Osteocyte (in vitro differentiated cells): ENCODE measurements around the gene FUZ. TPM values are rescaled to one million over a fixed set of nuclear protein-coding genes. Genes with fewer than 3 reads are reported as not detected.

ENCODE experiments used
- DNase-seq: peaks from one replicate; pipeline ENCODE4 v3.0.0; 2021; ENCODE audit warnings: mixed read lengths; ENCODE audit not compliant: unreplicated experiment; ENCODE audit errors: extremely low spot score
- H3K27ac Mint-ChIP-seq: one replicate; pipeline ENCODE4 v1.8.0; 2021; ENCODE audit warnings: mild to moderate bottlenecking, mixed read lengths; ENCODE audit not compliant: unreplicated experiment
- H3K27me3 Mint-ChIP-seq: one replicate; pipeline ENCODE4 v1.8.0; 2021; ENCODE audit warnings: mixed read lengths; ENCODE audit not compliant: unreplicated experiment
- H3K36me3 Mint-ChIP-seq: one replicate; pipeline ENCODE4 v1.8.0; 2021; ENCODE audit warnings: mixed read lengths; ENCODE audit not compliant: unreplicated experiment
- H3K4me1 Mint-ChIP-seq: one replicate; pipeline ENCODE4 v1.8.0; 2021; ENCODE audit warnings: mixed read lengths; ENCODE audit not compliant: unreplicated experiment
- H3K4me3 Mint-ChIP-seq: one replicate; pipeline ENCODE4 v1.8.0; 2021; ENCODE audit warnings: mild to moderate bottlenecking, moderate library complexity, mixed read lengths; ENCODE audit not compliant: unreplicated experiment
- H3K9me3 Mint-ChIP-seq: one replicate; pipeline ENCODE4 v1.8.0; 2021; ENCODE audit warnings: mixed read lengths; ENCODE audit not compliant: unreplicated experiment
- total RNA-seq: library from RNA; stranded (reverse); gene quantifications from 2 replicates; pipeline ENCODE4 v1.2.1, GENCODE V29; 2021
- TF ChIP-seq, protein P1 (sequence below): fragments of 200-600 bp; sonication (generic); IDR thresholded peaks from 2 replicates; pipeline ENCODE4 v1.5.0; 2021; ENCODE audit warnings: antibody characterized with exemption, mild to moderate bottlenecking, moderate library complexity

FUZ gene
- total RNA-seq, 1 donor from 2014 or later = 24.4 TPM

DNA sequence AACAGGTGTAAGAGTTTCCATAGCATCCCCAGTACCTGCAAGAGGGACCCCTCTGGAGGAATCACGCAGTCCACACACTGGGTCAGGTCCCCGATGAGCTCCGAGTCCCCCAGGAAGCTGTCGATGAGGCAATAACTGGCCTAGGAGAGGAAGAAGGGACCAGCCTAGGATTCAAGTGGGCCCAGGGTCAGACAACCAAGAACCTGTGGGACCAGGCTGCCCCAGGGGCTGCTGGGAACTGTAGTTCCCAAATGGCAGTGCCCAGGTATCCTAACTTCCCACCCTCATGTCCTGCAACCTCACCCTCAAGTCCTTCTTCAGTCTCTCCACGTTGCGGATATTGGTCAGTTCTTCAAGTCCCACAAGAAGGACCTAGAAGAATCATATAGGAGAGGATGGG, 1.8 kb downstream of the FUZ start:
- TF ChIP-seq, protein P1, sequence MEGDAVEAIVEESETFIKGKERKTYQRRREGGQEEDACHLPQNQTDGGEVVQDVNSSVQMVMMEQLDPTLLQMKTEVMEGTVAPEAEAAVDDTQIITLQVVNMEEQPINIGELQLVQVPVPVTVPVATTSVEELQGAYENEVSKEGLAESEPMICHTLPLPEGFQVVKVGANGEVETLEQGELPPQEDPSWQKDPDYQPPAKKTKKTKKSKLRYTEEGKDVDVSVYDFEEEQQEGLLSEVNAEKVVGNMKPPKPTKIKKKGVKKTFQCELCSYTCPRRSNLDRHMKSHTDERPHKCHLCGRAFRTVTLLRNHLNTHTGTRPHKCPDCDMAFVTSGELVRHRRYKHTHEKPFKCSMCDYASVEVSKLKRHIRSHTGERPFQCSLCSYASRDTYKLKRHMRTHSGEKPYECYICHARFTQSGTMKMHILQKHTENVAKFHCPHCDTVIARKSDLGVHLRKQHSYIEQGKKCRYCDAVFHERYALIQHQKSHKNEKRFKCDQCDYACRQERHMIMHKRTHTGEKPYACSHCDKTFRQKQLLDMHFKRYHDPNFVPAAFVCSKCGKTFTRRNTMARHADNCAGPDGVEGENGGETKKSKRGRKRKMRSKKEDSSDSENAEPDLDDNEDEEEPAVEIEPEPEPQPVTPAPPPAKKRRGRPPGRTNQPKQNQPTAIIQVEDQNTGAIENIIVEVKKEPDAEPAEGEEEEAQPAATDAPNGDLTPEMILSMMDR = no peak
- H3K27me3 Mint-ChIP-seq = no peaks in the 10 kb centered on the region

DNA sequence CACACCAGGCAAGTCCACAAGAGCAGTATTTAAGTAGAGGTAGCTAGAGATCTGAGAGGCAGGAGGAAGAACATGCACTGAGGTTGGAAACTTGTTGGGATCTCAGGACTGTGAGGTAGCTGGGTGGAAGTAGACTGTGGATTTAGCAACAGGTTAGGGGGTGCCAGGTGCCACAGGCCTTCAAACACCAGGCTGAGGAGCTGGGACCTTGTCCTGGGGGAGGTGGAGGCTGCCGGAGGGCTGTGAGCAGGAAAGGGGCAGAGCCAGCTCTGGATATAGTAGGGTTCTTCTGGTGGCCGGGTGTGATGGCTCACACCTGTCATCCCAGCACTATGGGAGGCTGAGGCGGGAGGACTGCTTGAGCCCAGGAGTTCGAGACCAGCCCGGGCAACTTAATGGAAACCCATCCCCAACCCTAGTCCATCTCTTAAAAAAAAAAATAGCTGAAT, 3.1 kb downstream of the FUZ start:
- Mint-ChIP-seq H3K4me1 (peaks cover 21% of the 10 kb centered on the region), H3K9me3 (no peaks in the 10 kb centered on the region), H3K27ac (peak overlapping the region; percentile 70), H3K36me3 (peaks cover 9% of the 10 kb centered on the region), H3K27me3 (no peaks in the 10 kb centered on the region), H3K4me3 (peak overlapping the region; percentile 82)
- no peak for DNase-seq
- TF ChIP-seq, protein P1 = no peak

More for the DNA sequence above, 1.8 kb downstream of the FUZ start:
- DNase-seq = no peak
- Mint-ChIP-seq H3K36me3 (peaks cover 6% of the 10 kb centered on the region), H3K4me1 (peaks cover 21% of the 10 kb centered on the region), H3K27ac (no peak overlapping the region), H3K4me3 (peak overlapping the region; percentile 26), H3K9me3 (no peaks in the 10 kb centered on the region)

DNA sequence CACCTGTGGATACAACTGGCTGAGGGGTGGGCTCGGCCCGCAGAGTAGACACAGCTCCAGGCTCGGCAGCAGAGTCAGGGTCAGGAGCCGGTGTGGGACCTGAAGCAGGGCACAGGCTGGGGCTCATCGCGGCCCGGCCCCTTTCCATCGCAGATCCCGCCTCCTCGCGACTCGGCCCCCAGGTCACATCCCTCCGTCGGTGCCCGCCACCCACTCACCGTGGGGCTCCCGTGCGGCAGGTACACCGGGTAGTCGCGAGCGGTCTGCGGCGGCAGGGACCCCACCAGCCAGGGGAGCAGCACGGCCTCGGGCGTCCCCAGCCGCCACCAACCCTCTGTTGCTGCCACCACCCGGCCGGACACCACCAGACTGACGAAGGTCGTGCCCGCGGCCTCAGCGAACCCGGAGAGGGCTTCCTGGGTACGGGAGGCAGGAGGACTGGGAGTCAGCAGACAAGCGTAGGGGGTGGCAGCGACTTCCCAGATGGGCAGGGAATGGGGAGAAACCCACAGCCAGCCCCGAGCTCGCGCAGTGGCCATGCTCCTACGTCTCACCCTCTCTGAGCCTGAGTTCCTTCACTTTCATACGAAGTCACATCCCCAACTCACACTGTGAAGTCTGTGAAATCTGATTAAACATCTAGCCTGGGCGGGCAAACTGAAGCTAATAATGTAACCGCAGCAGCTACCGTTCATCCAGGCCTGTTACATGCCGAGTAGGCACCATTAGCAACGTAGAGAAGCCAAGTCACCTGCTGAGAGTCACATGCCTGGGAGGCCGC, 3.7 kb downstream of the FUZ start:
- DNase-seq = no peak
- Mint-ChIP-seq H3K9me3 (no peaks in the 10 kb centered on the region), H3K4me1 (peaks cover 21% of the 10 kb centered on the region), H3K27ac (peak overlapping the region; percentile 70), H3K4me3 (peak overlapping the region; percentile 82), H3K36me3 (peaks cover 9% of the 10 kb centered on the region), H3K27me3 (no peaks in the 10 kb centered on the region)
- TF ChIP-seq, protein P1 = peak; percentile 19

DNA sequence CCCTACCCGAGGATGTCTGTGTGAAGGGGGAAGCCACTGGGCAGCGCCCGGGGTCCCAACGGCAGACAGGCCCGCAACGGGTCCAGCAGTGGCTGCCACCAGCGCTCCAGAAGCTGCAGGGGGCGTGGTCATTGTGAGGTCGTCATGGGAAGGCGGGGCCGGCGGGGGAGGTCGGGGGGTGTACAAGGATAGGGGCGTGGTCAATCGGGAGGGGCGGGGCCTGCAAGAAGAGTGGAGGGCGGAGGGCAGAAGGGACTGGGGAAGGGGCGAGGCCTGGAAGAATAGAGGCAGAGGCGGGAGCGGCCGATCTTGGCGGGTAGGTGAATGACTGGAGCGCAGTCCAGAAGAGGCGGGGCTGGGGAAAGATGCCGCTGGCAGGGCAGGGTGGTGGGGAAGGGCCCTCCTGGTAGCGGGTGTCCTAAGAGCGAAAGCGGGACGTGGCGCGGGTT, 4.4 kb downstream of the FUZ start:
- Mint-ChIP-seq H3K27ac (peak overlapping the region; percentile 69), H3K4me1 (peaks cover 18% of the 10 kb centered on the region)

More for the DNA sequence above, 4.4 kb downstream of the FUZ start:
- DNase-seq = peak; percentile 94
- peak overlapping the region; percentile 82 for H3K4me3 Mint-ChIP-seq
- TF ChIP-seq, protein P1 = no peak
- H3K27me3 Mint-ChIP-seq = no peaks in the 10 kb centered on the region
- peaks cover 10% of the 10 kb centered on the region for H3K36me3 Mint-ChIP-seq
- no peaks in the 10 kb centered on the region for H3K9me3 Mint-ChIP-seq
